Caco-2 (cell line): ENCODE measurements around the gene SEMA4C. TPM values are rescaled to one million over a fixed set of nuclear protein-coding genes. Genes with fewer than 3 reads are reported as not detected.

Experiments
- BruUV-seq: library from RNA; stranded (reverse); fragments of 400-500 nt; replicated peaks from 2 replicates; lab custom pipeline; 2021; lab: Mats Ljungman, UMichigan
- CTCF ChIA-PET: fragments of 300-600 bp; sonication (Branson Sonifier 250); formaldehyde crosslinking; loops from one replicate; lab custom pipeline; 2022; ENCODE audit warnings: antibody characterized with exemption; lab: Charles Lee
- POLR2A ChIA-PET: fragments of 300-600 bp; sonication (Branson Sonifier 250); formaldehyde crosslinking; loops from one replicate; lab custom pipeline; 2022; ENCODE audit warnings: antibody characterized with exemption; lab: Charles Lee
- DNase-seq, 2 experiments: peaks; one replicate each; pipeline versions ENCODE4 v3.0.0 to v3.0.0-alpha.2; 2020 to 2022
- H3K27me3 ChIP-seq: replicated peaks from 2 replicates; pipeline ENCODE4 v1.6.0; 2011; ENCODE audit warnings: low read length; ENCODE audit not compliant: control insufficient read depth, insufficient read depth
- H3K36me3 ChIP-seq: 2 replicates; pipeline ENCODE4 v1.5.1; 2011; ENCODE audit warnings: low read length; ENCODE audit not compliant: control insufficient read depth, insufficient read depth
- H3K4me1 ChIP-seq: fragments of 250-450 bp; sonication (Bioruptor Pico); 2 replicates; pipeline ENCODE4 v1.5.1; 2020; ENCODE audit warnings: mild to moderate bottlenecking
- H3K4me3 ChIP-seq: 2 replicates; pipeline ENCODE4 v1.5.1; 2011; ENCODE audit warnings: low read depth, mild to moderate bottlenecking, control low read depth, low read length
- H3K9me3 ChIP-seq: fragments of 250-450 bp; sonication (Bioruptor Pico); 2 replicates; pipeline ENCODE4 v1.5.1; 2020; ENCODE audit warnings: mild to moderate bottlenecking, moderate library complexity
- H3K27ac Mint-ChIP-seq: one replicate; pipeline ENCODE4 v1.8.0; 2022; ENCODE audit warnings: mixed read lengths; ENCODE audit not compliant: unreplicated experiment
- H3K27me3 Mint-ChIP-seq: one replicate; pipeline ENCODE4 v1.8.0; 2022; ENCODE audit warnings: mixed read lengths; ENCODE audit not compliant: insufficient read depth, unreplicated experiment
- H3K36me3 Mint-ChIP-seq: one replicate; pipeline ENCODE4 v1.8.0; 2022; ENCODE audit warnings: mild to moderate bottlenecking, mixed read lengths; ENCODE audit not compliant: insufficient read depth, unreplicated experiment
- H3K4me1 Mint-ChIP-seq: one replicate; pipeline ENCODE4 v1.8.0; 2022; ENCODE audit warnings: low read depth, mixed read lengths; ENCODE audit not compliant: unreplicated experiment
- H3K4me3 Mint-ChIP-seq: one replicate; pipeline ENCODE4 v1.8.0; 2022; ENCODE audit warnings: mild to moderate bottlenecking, moderate library complexity, mixed read lengths; ENCODE audit not compliant: unreplicated experiment
- H3K9me3 Mint-ChIP-seq: one replicate; pipeline ENCODE4 v1.8.0; 2022; ENCODE audit warnings: mixed read lengths; ENCODE audit not compliant: unreplicated experiment
- intact Hi-C: fragments of 100-400 bp; cut with micrococcal nuclease; formaldehyde crosslinking; loops from one replicate; pipeline ENCODE4 v1.10.0; 2022; ENCODE audit not compliant: unreplicated experiment
- total RNA-seq: library from RNA; stranded (reverse); gene quantifications from 2 replicates; pipeline ENCODE4 v1.2.3, GENCODE V29; 2022
- TF ChIP-seq, protein P1 (sequence below), 2 experiments: fragments of 200-600 bp in 1 of 2; IDR thresholded peaks; 1 replicate in 1 of 2; 2 replicates in 1 of 2; pipeline versions ENCODE4 v1.5.1 to v1.8.0; 2011 to 2022; ENCODE audit warnings: antibody characterized with exemption in 1 of 2, control low read depth in 1 of 2, inconsistent platforms in 1 of 2, low read depth in 1 of 2, low read length in 1 of 2, mild to moderate bottlenecking in 1 of 2, moderate library complexity in 1 of 2; ENCODE audit not compliant: insufficient read depth in 1 of 2, severe bottlenecking in 1 of 2, unreplicated experiment in 1 of 2

Gene SEMA4C
- total RNA-seq, 1 experiment from 2014 or later = 29.9 TPM

- Mint-ChIP-seq H3K4me3 (no peak overlapping the region), H3K9me3 (no peaks in the 10 kb centered on the region), H3K36me3 (peaks cover 28% of the 10 kb centered on the region), H3K27me3 (no peaks in the 10 kb centered on the region), H3K4me1 (no peaks in the 10 kb centered on the region), H3K27ac (no peak overlapping the region)
- Histone ChIP-seq H3K27me3 (no peaks in the 10 kb centered on the region), H3K4me3 (no peak overlapping the region), H3K9me3 (no peaks in the 10 kb centered on the region), H3K4me1 (peaks cover 10% of the 10 kb centered on the region), H3K36me3 (peaks cover 8% of the 10 kb centered on the region)
- no peak for DNase-seq
- ChIA-PET CTCF (interaction anchor here (0.6 kb wide), 1 partner anchor 14 kb away, joined by 6 read pairs; no protein-coding TSS in a partner anchor), POLR2A (interaction anchor here (1.8 kb wide), 1 partner anchor 8 kb away, joined by 5 read pairs; the partner anchor contains the start of gene ANKRD39)
- intact Hi-C loops = no loop called here
- TF ChIP-seq, protein P1, sequence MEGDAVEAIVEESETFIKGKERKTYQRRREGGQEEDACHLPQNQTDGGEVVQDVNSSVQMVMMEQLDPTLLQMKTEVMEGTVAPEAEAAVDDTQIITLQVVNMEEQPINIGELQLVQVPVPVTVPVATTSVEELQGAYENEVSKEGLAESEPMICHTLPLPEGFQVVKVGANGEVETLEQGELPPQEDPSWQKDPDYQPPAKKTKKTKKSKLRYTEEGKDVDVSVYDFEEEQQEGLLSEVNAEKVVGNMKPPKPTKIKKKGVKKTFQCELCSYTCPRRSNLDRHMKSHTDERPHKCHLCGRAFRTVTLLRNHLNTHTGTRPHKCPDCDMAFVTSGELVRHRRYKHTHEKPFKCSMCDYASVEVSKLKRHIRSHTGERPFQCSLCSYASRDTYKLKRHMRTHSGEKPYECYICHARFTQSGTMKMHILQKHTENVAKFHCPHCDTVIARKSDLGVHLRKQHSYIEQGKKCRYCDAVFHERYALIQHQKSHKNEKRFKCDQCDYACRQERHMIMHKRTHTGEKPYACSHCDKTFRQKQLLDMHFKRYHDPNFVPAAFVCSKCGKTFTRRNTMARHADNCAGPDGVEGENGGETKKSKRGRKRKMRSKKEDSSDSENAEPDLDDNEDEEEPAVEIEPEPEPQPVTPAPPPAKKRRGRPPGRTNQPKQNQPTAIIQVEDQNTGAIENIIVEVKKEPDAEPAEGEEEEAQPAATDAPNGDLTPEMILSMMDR (IDR thresholded peaks at IDR 0.05; ENCODE audit: insufficient read depth in 1 of 2, low read depth in 1 of 2, low read length in 1 of 2, severe bottlenecking in 1 of 2, unreplicated experiment in 1 of 2) = no peak
- BruUV-seq = no TSS peak
Measured at GRCh38 chr2:96866149-96866548, 3.7 kb downstream of the SEMA4C start.

DNA sequence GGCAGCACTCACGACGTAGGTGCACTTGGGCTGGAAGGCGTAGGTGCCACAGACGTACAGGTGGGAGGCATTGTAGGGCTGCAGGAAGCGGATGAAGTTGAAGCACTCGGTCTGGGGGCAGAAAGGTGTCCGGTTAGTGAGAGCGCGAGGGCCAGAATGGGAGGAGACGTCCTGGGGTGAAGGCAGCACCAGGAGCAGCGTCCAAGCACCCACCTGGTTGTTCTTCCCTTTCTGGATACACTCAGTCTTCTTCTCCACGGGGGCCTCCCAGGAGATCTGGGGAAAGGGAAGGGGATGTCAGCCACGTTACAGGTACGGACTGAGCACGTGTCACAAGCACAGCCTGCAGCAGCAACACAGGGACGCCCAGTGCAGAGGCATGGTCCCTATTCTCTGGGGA lies 4.2 kb downstream of the SEMA4C start:
- H3K36me3 Mint-ChIP-seq = peaks cover 33% of the 10 kb centered on the region
- no peaks in the 10 kb centered on the region for H3K27me3 Mint-ChIP-seq
- H3K4me3 ChIP-seq = no peak overlapping the region
- no TSS peak for BruUV-seq
- ChIA-PET CTCF (interaction anchor here (0.6 kb wide), 1 partner anchor 13 kb away, joined by 6 read pairs; no protein-coding TSS in a partner anchor), POLR2A (interaction anchor here (1.8 kb wide), 1 partner anchor 7 kb away, joined by 5 read pairs; the partner anchor contains the start of gene ANKRD39)
- intact Hi-C loops = no loop called here
- H3K27me3 ChIP-seq = no peaks in the 10 kb centered on the region
- no peaks in the 10 kb centered on the region for H3K9me3 ChIP-seq
- H3K9me3 Mint-ChIP-seq = no peaks in the 10 kb centered on the region
- no peaks in the 10 kb centered on the region for H3K4me1 Mint-ChIP-seq
- peak overlapping the region; percentile 48 for H3K27ac Mint-ChIP-seq
- no peak overlapping the region for H3K4me3 Mint-ChIP-seq
- peaks cover 10% of the 10 kb centered on the region for H3K4me1 ChIP-seq
- peaks cover 8% of the 10 kb centered on the region for H3K36me3 ChIP-seq
- no peak for DNase-seq
- TF ChIP-seq, protein P1 (IDR thresholded peaks at IDR 0.05; ENCODE audit: insufficient read depth in 1 of 2, low read depth in 1 of 2, low read length in 1 of 2, severe bottlenecking in 1 of 2, unreplicated experiment in 1 of 2) = no peak

DNA sequence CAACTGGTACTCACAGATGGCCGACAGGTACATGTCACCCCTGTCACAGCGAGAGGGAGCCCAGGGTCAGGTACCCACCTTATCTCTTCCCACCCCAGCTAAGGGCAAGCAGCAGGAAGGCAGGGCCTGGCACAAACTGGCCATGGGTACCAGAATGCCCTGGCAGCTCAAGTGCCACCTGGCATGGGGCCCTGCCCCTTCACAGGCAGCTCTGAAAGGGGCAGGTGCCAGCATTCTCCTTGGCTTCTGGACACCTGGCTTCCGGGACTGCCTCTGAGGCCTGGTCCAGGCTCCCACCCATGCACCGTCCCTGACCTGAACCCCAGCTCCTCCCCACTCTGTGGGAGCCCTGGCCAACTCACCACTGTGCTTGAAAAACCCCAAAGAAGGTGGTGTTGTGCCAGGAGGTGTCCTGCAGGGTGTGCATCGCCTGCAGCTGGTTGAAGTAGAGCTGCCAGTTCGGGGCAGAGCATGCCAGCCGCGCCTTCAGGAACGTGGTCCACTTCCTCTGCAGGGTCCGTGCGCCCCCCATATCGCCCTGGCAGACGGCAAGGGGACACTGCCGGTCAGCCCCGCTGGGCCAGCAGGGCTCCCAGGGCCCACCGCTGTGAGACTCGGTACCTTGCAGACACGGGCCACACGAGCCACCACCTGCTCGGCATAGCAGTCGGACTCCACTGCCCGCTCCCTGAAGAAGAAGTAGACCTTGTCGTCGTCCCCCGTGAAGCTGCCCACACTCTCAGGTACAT lies 5.4 kb downstream of the SEMA4C start:
- ChIA-PET CTCF (no interaction called here), POLR2A (no interaction called here)
- no peak overlapping the region for H3K27ac Mint-ChIP-seq
- intact Hi-C loops = no loop called here
- peaks cover 38% of the 10 kb centered on the region for H3K36me3 Mint-ChIP-seq
- Histone ChIP-seq H3K36me3 (peaks cover 8% of the 10 kb centered on the region), H3K9me3 (no peaks in the 10 kb centered on the region), H3K4me1 (peaks cover 10% of the 10 kb centered on the region), H3K27me3 (no peaks in the 10 kb centered on the region), H3K4me3 (no peak overlapping the region)
- TF ChIP-seq, protein P1 (IDR thresholded peaks at IDR 0.05; ENCODE audit: insufficient read depth in 1 of 2, low read depth in 1 of 2, low read length in 1 of 2, severe bottlenecking in 1 of 2, unreplicated experiment in 1 of 2) = no peak
- no peaks in the 10 kb centered on the region for H3K9me3 Mint-ChIP-seq
- peaks cover under 1% of the 10 kb centered on the region for H3K4me1 Mint-ChIP-seq
- H3K27me3 Mint-ChIP-seq = no peaks in the 10 kb centered on the region
- DNase-seq = no peak
- BruUV-seq = no TSS peak
- H3K4me3 Mint-ChIP-seq = no peak overlapping the region
